ENCODE results near the gene GLIPR1L1.
"Not testable (repeated sequence)": the region's sequence is repeated elsewhere in the genome, so short reads cannot be mapped to it uniquely, and the experiment has no call there.

GLIPR1L1 gene, protein sequence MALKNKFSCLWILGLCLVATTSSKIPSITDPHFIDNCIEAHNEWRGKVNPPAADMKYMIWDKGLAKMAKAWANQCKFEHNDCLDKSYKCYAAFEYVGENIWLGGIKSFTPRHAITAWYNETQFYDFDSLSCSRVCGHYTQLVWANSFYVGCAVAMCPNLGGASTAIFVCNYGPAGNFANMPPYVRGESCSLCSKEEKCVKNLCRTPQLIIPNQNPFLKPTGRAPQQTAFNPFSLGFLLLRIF

DNA sequence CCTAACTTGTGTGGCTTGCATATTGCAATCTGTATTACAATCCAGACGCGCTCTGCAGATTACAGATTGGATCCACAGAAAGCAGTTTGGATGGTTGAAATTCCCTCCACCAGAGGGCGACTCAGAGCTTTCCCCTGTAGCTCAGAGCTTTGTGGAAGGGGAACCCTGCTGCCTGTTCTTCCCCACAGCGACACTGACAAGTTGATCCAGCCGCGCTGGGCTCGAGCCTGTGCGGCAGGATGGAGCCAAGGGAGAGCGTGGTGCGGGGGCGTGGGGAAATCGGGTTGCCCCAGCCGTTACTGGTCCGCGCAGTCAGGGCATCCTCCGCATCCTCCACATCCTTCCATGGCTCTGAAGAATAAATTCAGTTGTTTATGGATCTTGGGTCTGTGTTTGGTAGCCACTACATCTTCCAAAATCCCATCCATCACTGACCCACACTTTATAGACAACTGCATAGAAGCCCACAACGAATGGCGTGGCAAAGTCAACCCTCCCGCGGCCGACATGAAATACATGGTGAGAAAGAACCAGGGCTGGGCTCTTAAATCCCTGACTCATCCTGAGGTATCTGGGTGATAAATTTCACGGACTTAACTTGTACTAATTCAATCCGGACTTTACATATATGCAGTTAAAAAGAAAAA is at the start of gene GLIPR1L1:
TSS of gene GLIPR1L1 (plus strand) at position 287 of the 647 bp plus-strand sequence. CDS start at position 346, 59 bp downstream.
- FAIRE-seq = peak; percentile 89

DNA sequence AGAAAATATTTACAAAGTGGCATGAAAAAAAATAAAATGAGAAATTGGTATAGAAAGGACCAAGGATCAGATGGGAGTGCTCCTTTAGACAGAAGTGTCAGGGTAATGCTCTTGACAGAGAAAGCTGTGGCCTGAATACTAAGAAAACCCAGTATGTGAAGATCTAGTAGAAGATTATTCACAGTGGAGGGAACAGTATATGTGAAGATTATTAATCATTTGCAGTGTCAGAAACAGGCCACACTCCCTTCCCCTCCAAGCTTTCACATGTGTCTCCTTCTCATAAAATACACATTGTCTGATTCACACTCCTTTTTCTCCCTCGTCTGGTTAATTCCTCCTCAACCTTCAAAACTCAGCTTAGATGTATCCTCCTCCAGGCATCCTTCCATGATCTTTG is 45.6 kb upstream of the GLIPR1L1 start:
- FAIRE-seq = no peak

DNA sequence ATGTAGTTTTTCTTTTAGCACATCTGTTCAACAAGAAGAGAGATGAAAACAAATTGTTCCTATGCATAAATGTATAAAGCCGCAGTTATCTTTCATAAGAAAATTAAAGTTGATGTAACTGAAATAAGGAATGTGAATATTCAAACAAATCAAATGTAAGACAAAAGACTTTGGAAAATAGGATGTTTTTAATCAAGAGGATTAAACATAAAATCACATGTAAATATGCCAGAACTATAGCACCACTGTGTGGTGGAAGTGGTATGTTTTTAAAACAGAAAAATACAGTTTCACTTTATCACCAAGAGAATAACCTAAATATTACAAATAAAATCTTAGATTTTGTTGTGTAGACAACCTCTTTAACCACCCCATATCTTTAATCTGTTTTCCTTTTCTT is 44.7 kb upstream of the GLIPR1L1 start:
- FAIRE-seq = peak; percentile 84

DNA sequence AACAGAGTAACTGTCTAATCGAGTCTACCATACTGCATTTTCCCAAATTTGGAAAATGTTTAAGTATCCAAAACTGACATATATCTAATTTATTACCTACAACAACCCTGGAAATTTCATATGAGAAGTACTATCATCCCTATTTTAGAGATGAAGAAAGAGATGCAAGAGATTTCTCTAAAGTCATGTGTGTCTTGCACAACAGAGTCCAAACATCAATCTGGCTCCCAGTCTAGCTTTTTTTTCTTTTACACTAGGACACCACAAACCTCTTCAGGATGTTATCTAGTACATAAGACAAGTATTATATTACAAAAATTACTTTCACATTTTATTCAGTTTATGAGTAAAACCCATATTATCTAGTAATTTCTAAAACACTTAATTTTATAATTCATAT is 43.5 kb upstream of the GLIPR1L1 start:
- FAIRE-seq = no peak

DNA sequence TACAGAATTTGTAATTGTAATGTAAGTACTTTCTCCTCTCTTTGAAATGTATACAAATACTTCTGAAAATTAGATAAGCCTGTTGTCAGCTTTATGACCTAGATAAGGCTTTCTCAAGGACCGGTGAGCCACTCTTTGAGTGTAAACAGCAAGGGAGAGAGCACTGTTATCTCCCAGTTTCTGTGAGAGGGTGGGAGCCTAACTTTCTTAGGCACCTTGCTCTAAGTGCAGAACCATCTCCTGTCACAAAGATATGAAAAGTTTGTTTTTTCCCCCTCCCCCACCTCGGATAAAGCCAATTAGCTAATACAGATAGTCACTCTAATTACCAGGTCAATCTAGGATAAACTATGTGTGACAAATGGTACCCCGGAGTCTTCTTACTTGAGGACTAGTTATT is 40.1 kb upstream of the GLIPR1L1 start:
- FAIRE-seq = no peak

DNA sequence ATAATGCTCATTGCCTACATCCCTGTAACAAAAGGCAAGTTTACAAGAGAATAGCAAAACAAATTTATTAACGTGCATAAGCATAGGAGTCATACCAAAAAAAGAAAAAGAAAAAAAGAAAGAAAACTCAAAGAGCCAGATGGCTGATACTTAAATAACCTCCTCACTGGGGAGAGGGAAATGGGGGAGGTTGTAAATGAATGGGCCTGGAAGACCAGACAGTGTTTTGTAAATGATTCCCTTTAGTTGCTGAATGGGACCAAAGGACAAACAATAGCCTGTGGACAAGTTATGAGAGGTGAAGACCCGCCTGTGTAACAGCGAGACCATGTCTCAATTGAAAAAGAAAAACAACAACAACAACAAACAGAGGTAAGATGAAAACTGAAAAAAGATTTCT is 39.7 kb upstream of the GLIPR1L1 start:
- FAIRE-seq = no peak

DNA sequence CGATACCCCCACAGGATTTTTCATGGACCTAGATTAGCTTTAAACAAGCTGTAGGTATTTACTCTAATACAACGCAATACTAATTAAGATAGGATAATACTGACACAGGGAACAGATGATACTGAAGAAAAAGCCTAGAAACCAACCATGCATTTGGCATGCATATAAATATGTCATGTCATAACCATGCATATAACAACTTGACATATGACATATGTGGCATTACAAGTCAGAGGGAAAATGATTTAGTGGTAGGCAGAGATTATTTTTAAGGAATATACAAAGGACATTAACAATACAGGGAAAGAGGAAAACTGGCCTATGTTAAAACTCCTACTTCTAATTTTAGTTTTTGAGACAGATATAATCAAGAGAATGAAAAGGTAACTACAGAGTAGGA is 32.2 kb upstream of the GLIPR1L1 start:
- FAIRE-seq = no peak

DNA sequence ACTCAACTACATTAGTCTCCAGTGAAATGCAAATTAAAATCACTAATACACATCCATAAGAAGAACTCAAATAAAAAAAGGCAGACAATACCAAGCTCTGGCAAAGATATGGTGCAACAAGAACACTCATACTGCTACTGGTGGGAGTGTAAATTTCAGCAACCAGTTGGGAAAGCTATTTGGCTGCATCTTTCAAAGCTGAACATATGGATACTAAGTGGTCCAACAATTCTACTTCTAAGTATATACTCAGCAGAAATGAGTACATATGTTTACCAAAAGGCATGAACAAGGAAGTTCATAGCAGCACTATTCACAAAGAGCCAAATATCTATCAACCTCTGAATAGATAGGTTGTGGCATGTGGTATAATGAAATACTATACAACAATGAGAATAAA is 31.7 kb upstream of the GLIPR1L1 start:
- FAIRE-seq = no peak

DNA sequence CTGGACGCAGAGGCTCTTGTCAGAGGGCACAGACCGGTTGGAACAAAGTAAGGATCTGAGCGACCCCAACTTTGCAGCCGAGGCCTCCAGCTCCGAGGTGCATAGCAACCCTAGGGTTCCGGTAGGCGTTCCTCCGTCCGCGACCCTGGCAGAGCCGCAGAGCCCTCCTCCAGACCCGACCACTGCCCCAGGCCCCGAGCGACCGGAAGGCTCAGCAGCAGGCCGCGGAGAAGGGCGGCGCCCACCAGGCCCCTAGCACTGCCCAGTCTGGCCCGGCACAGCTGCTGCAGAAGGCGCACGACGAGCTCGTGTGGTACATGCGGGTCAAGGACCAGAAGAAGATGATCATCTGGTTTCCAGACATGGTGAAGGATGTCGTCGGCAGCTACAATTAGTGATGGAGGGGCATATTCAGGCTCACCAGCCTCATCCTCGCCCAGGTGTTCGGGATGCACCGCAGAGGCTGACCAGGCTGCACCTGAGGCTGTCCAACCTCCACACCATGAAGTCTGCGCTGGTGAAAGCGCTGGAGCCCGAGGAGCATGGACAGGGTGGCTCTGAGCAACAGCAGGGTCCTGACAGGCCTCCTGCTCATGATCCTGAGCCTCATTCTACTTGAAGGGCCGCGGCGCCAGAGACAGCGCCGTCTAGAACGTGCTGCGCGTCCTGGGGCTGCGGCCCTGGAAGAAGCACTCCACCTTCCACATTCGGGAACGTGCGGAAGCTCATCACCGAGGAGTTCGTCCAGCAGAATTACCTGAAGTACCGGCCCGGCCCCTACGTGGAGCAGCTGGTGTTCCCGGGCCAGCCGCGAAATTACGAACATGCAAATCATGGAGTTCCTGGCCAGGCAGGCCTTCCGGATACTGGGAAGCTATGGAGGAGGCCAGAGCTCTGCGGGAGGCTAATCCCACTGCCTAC is 28.8 kb upstream of the GLIPR1L1 start:
- FAIRE-seq = no peak

DNA sequence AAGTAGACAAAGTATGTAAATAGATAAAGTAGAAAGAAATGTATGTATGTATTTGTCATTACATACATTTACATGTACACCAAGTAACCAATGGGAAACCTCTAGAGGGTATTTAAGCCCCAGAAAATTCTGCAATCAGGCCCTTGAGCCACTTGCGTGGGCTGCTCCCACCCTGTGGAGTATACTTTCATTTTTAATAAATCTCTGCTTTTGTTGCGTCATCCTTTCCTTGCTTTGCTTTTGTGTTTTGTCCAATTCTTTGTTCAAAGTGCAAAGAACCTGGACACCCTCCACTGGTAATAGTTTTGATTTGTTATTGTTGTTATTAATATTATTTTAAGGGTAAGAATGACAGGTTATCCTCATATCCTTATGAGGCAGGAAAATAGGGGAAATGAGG is 26.2 kb upstream of the GLIPR1L1 start:
- FAIRE-seq = no peak

DNA sequence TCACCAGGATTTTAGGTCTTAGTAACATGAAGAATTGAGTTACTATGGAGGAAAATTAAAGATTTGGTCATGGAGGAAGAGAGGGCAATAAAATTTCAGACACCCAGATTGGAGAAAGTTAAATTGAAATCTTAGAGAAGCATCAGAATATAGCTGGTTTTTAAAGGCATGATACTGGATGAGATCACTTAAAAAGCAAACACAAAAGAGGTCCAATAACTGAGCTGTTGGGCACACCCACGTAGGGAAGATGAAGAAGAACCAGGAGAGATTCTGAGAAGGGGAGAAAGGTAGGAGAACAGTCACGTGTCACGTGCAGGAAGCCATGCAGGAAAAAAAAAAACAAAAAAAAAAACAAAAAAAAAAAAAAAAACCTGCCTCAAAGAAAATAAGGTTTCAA is 23.1 kb upstream of the GLIPR1L1 start:
- FAIRE-seq = no peak

DNA sequence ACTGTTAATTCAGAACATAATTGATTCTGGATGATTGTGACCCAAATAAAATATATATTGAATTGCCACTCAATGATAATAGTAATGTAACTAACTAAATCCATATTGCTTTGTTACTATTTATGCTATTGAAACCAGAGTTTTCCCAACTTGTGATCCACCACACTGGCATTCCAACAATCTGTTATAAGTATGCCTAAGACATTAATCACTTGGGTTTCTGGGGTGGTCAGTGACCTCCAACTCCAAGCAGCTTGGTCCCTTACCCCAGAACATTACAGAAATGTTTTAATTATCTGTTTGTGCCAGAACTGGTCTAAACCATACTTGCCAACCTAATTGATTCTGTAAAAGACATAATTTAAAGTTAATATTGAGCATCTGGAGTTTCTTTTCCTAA is 19.0 kb upstream of the GLIPR1L1 start:
- no peak for FAIRE-seq

DNA sequence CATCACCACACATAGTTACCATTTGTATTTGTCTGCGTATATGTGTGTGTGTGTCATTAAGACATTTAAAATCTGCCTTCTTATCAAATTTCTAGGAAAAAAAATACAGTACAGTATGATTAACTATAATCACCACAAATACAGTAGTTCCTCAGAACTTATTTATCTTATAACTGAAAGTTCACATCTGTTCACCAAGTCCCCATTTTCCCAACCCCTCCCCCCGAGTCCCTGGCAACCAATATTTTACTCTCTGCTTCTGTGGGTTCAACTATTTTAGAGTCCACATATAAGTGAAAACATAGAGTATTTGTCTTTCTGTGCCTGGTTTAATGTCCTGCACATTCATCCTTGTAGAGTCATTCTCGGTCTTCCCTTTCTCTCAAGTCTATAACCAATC is 16.7 kb upstream of the GLIPR1L1 start:
- FAIRE-seq = no peak

DNA sequence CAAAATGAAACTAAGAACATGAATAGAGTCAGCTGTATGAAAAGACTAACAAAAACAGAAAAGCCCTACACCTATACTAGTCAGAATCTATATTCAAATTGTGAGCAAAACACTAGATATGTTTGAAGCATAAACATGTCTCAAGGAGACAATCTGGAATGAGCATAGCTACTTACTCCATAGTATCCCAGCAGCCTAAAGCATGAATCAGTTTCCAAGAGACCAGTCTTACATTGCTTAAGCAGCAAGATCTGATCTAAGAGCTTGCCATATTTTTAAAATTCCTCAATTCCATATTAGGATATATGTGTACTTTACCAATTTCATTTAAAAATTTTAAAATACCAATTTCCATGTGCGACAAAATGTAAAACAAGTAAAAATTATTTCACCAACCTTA is 12.0 kb upstream of the GLIPR1L1 start:
- no peak for FAIRE-seq

DNA sequence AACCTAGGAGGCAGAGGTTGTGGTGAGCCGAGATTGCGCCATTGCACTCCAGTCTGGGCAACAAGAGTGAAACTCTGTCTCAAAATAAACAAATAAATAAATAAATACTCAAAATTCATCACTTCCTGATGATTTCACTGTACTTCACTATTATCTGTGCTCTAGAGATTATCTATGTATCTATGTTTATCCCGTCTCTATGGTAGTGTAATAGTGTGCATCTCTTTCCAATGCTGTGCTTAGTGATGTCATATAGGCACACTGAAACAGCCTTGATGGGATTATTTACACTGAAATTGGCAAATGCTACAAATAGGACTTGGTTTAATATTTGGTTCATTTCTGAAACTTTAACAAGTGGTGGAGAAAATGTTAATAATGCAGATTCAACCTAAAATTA is 10.8 kb upstream of the GLIPR1L1 start:
- FAIRE-seq = no peak

DNA sequence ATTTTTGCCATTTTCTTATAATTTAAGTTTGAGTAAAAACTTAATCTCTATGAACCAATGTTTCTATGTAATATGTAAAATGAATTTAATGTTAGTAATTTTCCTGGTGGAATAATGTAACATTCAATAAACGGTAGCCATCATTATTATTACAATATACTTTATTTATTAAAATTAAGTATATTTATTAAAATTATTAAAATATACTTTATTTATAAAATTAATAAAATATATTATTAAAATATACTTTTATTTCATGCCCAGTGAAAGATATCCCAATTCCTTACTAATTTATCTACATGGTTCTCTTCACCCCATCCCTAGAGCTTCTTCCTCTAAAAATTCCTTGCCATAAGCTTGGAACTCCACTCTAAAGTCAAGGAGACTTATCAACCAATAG is 6.8 kb upstream of the GLIPR1L1 start:
- no peak for FAIRE-seq

DNA sequence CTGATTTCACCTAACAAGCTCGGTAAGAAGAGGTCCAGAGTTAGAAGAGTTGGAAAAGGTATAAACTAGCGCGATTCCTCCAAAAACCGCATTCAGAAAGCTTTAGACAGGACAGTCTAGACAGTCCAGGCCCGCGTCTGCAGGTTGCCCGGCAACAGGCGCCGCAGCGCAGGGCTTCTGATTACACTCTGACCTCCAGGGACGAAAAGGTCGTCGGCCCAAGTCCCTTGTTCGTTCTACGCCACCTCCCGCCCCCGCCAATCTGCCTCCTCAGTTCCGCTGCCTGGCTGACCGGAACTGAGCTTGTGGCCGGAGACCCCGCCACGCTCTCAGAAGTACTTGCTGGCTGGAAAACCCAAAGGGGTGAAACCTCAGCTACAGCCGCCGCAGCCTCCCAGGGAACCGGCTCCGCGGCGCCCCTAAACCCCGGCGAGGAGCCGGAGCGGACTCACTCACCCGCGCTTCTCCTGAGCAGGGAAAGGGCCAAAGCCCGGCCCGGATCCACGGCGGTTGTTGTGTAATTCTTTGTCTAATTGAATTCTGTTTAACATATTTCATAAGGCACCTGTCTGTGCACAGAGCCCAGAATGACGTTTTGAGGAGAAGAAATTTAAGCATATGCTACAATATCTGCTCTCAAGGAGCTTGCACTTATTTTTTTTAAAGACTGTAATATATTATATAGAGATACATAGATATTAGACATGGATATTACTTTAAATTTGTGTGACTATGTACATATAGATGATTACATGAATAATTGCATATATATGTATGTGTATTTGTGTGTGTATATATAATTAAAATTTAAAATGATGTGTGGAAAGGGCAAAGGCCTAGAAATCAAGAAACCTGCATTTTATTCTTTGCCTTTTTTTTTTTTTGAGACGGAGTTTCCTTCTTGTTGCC is 4.3 kb upstream of the GLIPR1L1 start, which contains the start of gene CAPS2:
TSS of gene CAPS2 (minus strand) at position 407 of the 909 bp plus-strand sequence. CDS start 3,826 bp downstream, outside the sequence.
- FAIRE-seq = no peak

DNA sequence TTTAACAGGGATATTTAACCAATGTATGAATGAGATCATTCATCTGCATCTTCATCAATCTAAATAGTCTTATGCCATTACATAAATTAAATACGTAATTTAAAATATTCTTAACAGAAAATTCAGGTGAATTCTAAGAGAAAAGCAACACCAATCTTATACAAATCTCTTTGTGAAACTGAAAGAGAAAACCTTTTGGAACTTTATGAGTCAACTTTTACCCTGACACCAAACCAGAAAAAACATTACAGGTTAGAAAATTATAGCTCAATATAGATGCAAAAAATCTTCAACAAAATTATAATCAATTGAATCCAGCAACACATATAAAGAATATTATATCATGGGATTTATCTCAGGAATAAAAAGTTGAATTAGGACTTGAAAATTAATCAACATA is 3.4 kb downstream of the GLIPR1L1 start:
- no peak for FAIRE-seq

DNA sequence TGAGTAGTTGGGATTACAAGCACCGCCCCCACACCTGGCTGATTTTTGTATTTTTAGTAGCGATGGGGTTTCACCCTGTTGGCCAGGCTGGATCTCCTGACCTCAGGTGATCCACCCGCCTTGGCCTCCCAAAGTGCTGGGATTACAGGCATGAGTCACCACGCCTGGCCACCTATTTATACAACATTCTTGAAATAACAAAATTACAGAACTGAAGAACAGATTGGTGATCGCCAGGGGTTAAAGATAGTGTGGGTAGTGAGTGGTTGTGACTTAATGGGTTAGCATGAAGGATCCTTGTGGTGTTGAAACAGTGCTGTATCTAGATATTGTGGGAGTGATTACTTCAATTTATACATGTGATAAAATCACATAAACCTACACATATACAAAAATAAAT is 7.4 kb downstream of the GLIPR1L1 start:
- FAIRE-seq = no peak

DNA sequence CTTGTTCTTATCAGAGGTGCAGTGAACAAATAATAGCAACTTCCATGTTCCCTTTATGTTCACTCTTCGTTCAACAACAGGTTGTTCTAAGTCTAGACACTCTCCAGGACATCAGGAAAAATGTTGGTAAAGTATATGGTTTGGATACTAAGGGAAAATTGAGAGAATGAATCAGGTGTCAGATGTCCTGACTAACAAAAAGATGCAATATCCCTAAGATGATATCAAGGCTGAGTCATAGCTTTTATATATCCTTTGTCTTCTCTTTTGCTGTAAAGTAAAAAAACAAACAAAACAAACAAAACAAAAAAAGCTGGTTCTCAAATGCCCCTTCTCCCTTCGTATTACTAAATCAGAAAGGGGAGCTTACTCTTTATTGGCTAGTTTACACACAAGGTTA is 11.1 kb downstream of the GLIPR1L1 start:
- FAIRE-seq = no peak

DNA sequence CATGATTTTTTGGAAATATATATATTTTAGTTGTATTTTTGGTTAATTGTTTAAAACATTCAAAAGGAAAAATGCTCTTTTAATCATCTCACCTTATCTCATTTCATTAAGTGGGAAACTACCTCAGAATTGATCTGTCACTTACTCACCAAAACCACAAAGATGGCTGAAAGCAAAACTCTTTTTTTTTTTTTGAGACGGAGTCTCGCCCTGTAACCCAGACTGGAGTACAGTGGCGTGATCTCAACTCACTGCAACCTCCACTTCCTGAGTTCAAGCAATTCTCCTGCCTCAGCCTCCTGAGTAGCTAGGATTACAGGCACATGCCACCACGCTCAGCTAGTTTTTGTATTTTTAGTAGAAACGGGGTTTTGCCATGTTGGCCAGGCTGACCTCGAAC is 11.7 kb downstream of the GLIPR1L1 start:
- FAIRE-seq = not testable (repeated sequence)

DNA sequence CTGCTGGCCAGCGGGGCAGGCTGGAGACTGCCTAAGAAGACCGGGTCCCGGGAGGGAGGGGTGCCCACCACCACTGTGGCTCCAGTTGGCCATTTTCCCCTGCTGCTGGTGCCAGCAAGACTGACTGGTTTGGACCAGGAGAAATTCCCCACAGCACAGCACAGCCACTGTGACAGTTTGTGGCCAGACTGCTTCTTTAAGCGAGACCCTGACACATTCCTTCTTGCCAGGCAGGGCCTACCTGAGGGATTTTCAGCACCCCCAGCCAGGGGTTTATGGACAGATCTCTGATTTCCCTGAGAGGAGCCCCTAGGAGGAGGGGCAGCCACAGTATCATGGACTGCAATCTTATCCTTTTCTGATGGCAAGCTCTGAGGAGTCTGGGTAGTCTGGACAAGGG is 15.5 kb downstream of the GLIPR1L1 start:
- FAIRE-seq = no peak

DNA sequence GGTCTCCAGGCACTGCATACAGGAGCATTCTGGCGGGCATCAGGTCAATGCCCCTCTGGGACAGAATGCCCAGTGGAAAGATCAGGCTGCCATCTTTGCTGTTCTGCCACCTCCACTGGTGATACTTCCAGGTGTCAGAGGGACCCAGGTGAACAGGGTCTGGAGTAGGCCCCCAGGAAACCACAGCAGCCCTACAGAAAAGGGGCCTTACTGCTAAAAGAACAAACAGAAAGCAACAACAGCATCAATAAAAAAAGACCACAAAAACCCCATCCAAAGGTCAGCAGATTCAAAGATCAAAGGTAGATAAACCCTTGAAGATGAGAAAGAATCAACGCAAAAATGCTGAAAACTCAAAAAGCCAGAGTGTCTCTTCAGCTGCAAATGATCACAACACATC is 15.9 kb downstream of the GLIPR1L1 start:
- no peak for FAIRE-seq

All from islet of Langerhans (tissue), 1 donor.